WERI-Rb-1 (cell line): Measurements from ENCODE around the gene KRT80.

ENCODE experiments used
- DNase-seq: peaks from one replicate; pipeline ENCODE4 v3.0.0-alpha.2; 2020
- H3K27ac ChIP-seq: fragments of 250-450 bp; sonication (Bioruptor Pico); 2 replicates; pipeline ENCODE4 v1.5.1; 2020; ENCODE audit warnings: mild to moderate bottlenecking, moderate library complexity
- H3K27me3 ChIP-seq: fragments of 250-450 bp; sonication (Bioruptor Pico); 2 replicates; pipeline ENCODE4 v1.5.1; 2021; ENCODE audit warnings: mild to moderate bottlenecking, low read depth, moderate library complexity; ENCODE audit not compliant: insufficient read depth, severe bottlenecking
- H3K36me3 ChIP-seq: fragments of 250-450 bp; sonication (Bioruptor Pico); 2 replicates; pipeline ENCODE4 v1.5.1; 2020; ENCODE audit warnings: mild to moderate bottlenecking, moderate library complexity
- H3K4me3 ChIP-seq: 2 replicates; pipeline ENCODE4 v1.5.1; 2011; ENCODE audit warnings: low read depth, mild to moderate bottlenecking, control low read depth, low read length
- H3K9me3 ChIP-seq: fragments of 250-450 bp; sonication (Bioruptor Pico); 2 replicates; pipeline ENCODE4 v1.5.1; 2021; ENCODE audit warnings: mild to moderate bottlenecking, moderate library complexity; ENCODE audit not compliant: severe bottlenecking
- CTCF ChIP-seq: IDR thresholded peaks from 2 replicates; pipeline ENCODE4 v1.5.1; 2011; ENCODE audit warnings: low read depth, mild to moderate bottlenecking, control low read depth, inconsistent platforms, low read length

KRT80 gene

GRCh38 chr12:52126605-52127578, 64.9 kb downstream of the KRT80 start:
- TF ChIP-seq CTCF, result no peak
- Histone ChIP-seq H3K9me3 (no peaks in the 10 kb centered on the region), H3K4me3 (no peak overlapping the region), H3K36me3 (no peaks in the 10 kb centered on the region), H3K27ac (no peak overlapping the region), H3K27me3 (no peaks in the 10 kb centered on the region)
- DNase-seq, result no peak

- H3K27me3 ChIP-seq, result no peaks in the 10 kb centered on the region
- no peak for DNase-seq
- H3K27ac ChIP-seq, result no peak overlapping the region
- no peaks in the 10 kb centered on the region for H3K36me3 ChIP-seq
- H3K9me3 ChIP-seq, result no peaks in the 10 kb centered on the region
- TF ChIP-seq CTCF, result no peak
- no peak overlapping the region for H3K4me3 ChIP-seq
These were observed 65.7 kb downstream of the KRT80 start for GRCh38 chr12:52126050-52126604.

- Histone ChIP-seq H3K27ac (no peak overlapping the region), H3K36me3 (no peaks in the 10 kb centered on the region), H3K4me3 (no peak overlapping the region), H3K27me3 (no peaks in the 10 kb centered on the region), H3K9me3 (no peaks in the 10 kb centered on the region)
- DNase-seq, result no peak
- TF ChIP-seq CTCF, result no peak
These were observed 66.3 kb downstream of the KRT80 start for GRCh38 chr12:52125476-52125900.

GRCh38 chr12:52123487-52124186, 68.2 kb downstream of the KRT80 start:
- no peak for DNase-seq
- Histone ChIP-seq H3K4me3 (no peak overlapping the region), H3K27me3 (no peaks in the 10 kb centered on the region), H3K36me3 (no peaks in the 10 kb centered on the region), H3K27ac (no peak overlapping the region), H3K9me3 (no peaks in the 10 kb centered on the region)
- no peak for TF ChIP-seq CTCF

GRCh38 chr12:52122904-52123303, 68.9 kb downstream of the KRT80 start:
- Histone ChIP-seq H3K27me3 (no peaks in the 10 kb centered on the region), H3K27ac (no peak overlapping the region), H3K9me3 (no peaks in the 10 kb centered on the region), H3K36me3 (no peaks in the 10 kb centered on the region), H3K4me3 (no peak overlapping the region)
- no peak for DNase-seq
- TF ChIP-seq CTCF, result no peak
